Testis (tissue), 3 donors: ENCODE data around the gene SLC28A1. TPM values are rescaled to one million over a fixed set of nuclear protein-coding genes. Genes with fewer than 3 reads are reported as not detected.
"Not testable (repeated sequence)": the region's sequence is repeated elsewhere in the genome, so short reads cannot be mapped to it uniquely, and the experiment has no call there.

Experiments
- DNase-seq: peaks from one replicate; pipeline ENCODE4 v3.0.0-alpha.2; 2019
- H3K27ac ChIP-seq, 2 donors: fragments of 200-600 bp; sonication (generic); one replicate each; pipeline ENCODE4 v1.5.1; 2019
- H3K27me3 ChIP-seq: fragments of 200-600 bp; sonication (generic); one replicate; pipeline ENCODE4 v1.5.1; 2019
- H3K36me3 ChIP-seq: fragments of 200-600 bp; sonication (generic); one replicate; pipeline ENCODE4 v1.5.1; 2017; ENCODE audit warnings: low read depth; ENCODE audit errors: missing control alignments
- H3K4me1 ChIP-seq: fragments of 200-600 bp; sonication (generic); one replicate; pipeline ENCODE4 v1.5.1; 2019
- H3K4me3 ChIP-seq, 2 donors: fragments of 200-600 bp; sonication (generic); one replicate each; pipeline ENCODE4 v1.5.1; 2017 to 2019
- H3K9me3 ChIP-seq: fragments of 200-600 bp; sonication (generic); one replicate; pipeline ENCODE4 v1.5.1; 2017
- POLR2A ChIP-seq: fragments of 450-650 bp; IDR thresholded peaks from one replicate; pipeline ENCODE4 v1.6.1; 2017; ENCODE audit warnings: antibody characterized with exemption, mild to moderate bottlenecking, moderate library complexity
- WGBS, 2 donors: methylation state at CpG; one replicate each; pipeline ENCODE4 v1.1.5; 2018; 5-methylcytosine and 5-hydroxymethylcytosine counted together
- intact Hi-C: fragments of 100-400 bp; cut with DNase I; formaldehyde crosslinking; loops from one replicate; pipeline ENCODE4 v1.15.1; 2023; ENCODE audit warnings: low total_unique reads
- polyA plus RNA-seq: library from polyadenylated mRNA; stranded (reverse); fragments of 350-450 nt; fragmentation: Illumina TruSeq; extraction: RNeasy Lipid Tissue Mini Kit (QIAGEN cat#74804); gene quantifications from one replicate; pipeline ENCODE4 v1.2.3, GENCODE V29; 2014; ENCODE audit warnings: low read depth, low replicate concordance; ENCODE audit not compliant: insufficient read depth
- total RNA-seq, 2 donors: library from RNA; depleted of rRNA; stranded (reverse); fragments of >200 nt; gene quantifications; one replicate each; pipeline ENCODE4 v1.2.3, GENCODE V29; 2016
- TF ChIP-seq, protein P1 (sequence below), 3 experiments: fragments of 450-650 bp in 2 of 3; fragments of 200-600 bp in 1 of 3; sonication (generic) in 1 of 3; IDR thresholded peaks; one replicate each; pipeline ENCODE4 v1.5.1; 2016 to 2019; ENCODE audit warnings: antibody characterized with exemption in 3 of 3, mild to moderate bottlenecking in 2 of 3, moderate library complexity in 1 of 3

Gene SLC28A1
- total and polyA plus RNA-seq, 3 donors from 2014 or later = 0.26 to 0.31 (median 0.31) TPM

- H3K27ac ChIP-seq, H3K36me3 ChIP-seq, H3K4me3 ChIP-seq, H3K27me3 ChIP-seq, H3K9me3 ChIP-seq, intact Hi-C loops, H3K4me1 ChIP-seq: not testable (repeated sequence)
- DNase-seq = peak; percentile 62
- WGBS, 2 donors = 77 to 89% methylated on average over 7 of the region's 7 CpGs
- TF ChIP-seq, protein P1, sequence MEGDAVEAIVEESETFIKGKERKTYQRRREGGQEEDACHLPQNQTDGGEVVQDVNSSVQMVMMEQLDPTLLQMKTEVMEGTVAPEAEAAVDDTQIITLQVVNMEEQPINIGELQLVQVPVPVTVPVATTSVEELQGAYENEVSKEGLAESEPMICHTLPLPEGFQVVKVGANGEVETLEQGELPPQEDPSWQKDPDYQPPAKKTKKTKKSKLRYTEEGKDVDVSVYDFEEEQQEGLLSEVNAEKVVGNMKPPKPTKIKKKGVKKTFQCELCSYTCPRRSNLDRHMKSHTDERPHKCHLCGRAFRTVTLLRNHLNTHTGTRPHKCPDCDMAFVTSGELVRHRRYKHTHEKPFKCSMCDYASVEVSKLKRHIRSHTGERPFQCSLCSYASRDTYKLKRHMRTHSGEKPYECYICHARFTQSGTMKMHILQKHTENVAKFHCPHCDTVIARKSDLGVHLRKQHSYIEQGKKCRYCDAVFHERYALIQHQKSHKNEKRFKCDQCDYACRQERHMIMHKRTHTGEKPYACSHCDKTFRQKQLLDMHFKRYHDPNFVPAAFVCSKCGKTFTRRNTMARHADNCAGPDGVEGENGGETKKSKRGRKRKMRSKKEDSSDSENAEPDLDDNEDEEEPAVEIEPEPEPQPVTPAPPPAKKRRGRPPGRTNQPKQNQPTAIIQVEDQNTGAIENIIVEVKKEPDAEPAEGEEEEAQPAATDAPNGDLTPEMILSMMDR (IDR thresholded peaks at IDR 0.05) = peak in 2 of 3 experiments; percentile 37 to 56
Measured at GRCh38 chr15:84845631-84846030, 38.8 kb upstream of the SLC28A1 start.

GRCh38 chr15:84846269-84846668 lies 38.2 kb upstream of the SLC28A1 start:
- Histone ChIP-seq H3K36me3 (no peaks in the 10 kb centered on the region), H3K4me3 (no peak overlapping the region), H3K27ac (no peak overlapping the region), H3K4me1 (no peaks in the 10 kb centered on the region), H3K9me3 (no peaks in the 10 kb centered on the region), H3K27me3 (no peaks in the 10 kb centered on the region)
- 93 to 97% methylated on average over 1 of the region's 1 CpG for WGBS, 2 donors
- TF ChIP-seq POLR2A = no peak
- TF ChIP-seq, protein P1 (IDR thresholded peaks at IDR 0.05) = no peak
- intact Hi-C loops = no loop called here
- no peak for DNase-seq

GRCh38 chr15:84847382-84847781 lies 37.1 kb upstream of the SLC28A1 start:
- DNase-seq = no peak
- H3K36me3 ChIP-seq = no peaks in the 10 kb centered on the region
- no peaks in the 10 kb centered on the region for H3K9me3 ChIP-seq
- no peak overlapping the region for H3K27ac ChIP-seq
- no peaks in the 10 kb centered on the region for H3K4me1 ChIP-seq
- no peak overlapping the region for H3K4me3 ChIP-seq
- no peaks in the 10 kb centered on the region for H3K27me3 ChIP-seq
- intact Hi-C loops = no loop called here
- TF ChIP-seq, protein P1 (IDR thresholded peaks at IDR 0.05) = no peak
- no peak for TF ChIP-seq POLR2A

DNA sequence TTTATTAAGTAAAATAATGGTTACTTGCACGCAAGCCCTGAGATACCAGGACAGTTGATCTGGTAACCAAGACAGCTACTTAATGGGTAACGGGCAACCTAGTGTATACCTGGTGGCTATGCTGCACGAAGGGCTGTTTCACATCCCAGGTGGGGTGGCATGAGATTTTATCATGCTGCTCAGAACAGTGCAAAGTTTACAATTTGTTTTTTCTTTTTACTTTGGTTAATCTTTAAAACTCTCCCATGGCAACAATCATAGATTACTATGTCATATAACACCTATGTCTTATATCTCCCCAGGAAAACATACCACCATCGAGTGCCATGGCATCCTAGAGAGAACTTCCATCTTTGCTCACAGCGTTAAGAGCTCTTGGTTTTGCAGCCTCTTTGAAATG lies 32.2 kb upstream of the SLC28A1 start:
- no peaks in the 10 kb centered on the region for H3K4me1 ChIP-seq
- H3K27ac ChIP-seq = no peak overlapping the region
- DNase-seq = no peak
- H3K36me3 ChIP-seq = no peaks in the 10 kb centered on the region
- intact Hi-C loops = no loop called here
- 95 to 96% methylated on average over 5 of the region's 5 CpGs for whole genome bisulfite sequencing, 2 donors
- H3K9me3 ChIP-seq = no peaks in the 10 kb centered on the region
- TF ChIP-seq, protein P1 (IDR thresholded peaks at IDR 0.05) = no peak
- TF ChIP-seq POLR2A = no peak
- no peak overlapping the region for H3K4me3 ChIP-seq
- H3K27me3 ChIP-seq = no peaks in the 10 kb centered on the region

- 55 to 75% methylated on average over 9 of the region's 9 CpGs for WGBS, 2 donors
- Histone ChIP-seq H3K4me3 (no peak overlapping the region), H3K4me1 (no peaks in the 10 kb centered on the region), H3K36me3 (no peaks in the 10 kb centered on the region), H3K9me3 (no peaks in the 10 kb centered on the region), H3K27ac (no peak overlapping the region), H3K27me3 (no peaks in the 10 kb centered on the region)
- DNase-seq = no peak
- intact Hi-C loops = no loop called here
- TF ChIP-seq, protein P1 (IDR thresholded peaks at IDR 0.05) = no peak
- no peak for TF ChIP-seq POLR2A
Measured at GRCh38 chr15:84855136-84855535, 29.3 kb upstream of the SLC28A1 start.
